SKM-1 treated with dmso at 0.1 percent for 144 hours (cell line): ENCODE data around the gene LNX2.

Experiments used
- DNase-seq: peaks from one replicate; lab custom pipeline; 2025; ENCODE audit not compliant: unreplicated experiment; lab: John Stamatoyannopoulos, UW

LNX2 gene

GRCh38 chr13:27510082-27510481, 110.2 kb downstream of the LNX2 start:
- no peak for DNase-seq

- DNase-seq = no peak
These were observed 111.5 kb downstream of the LNX2 start for GRCh38 chr13:27508802-27509201.

DNA sequence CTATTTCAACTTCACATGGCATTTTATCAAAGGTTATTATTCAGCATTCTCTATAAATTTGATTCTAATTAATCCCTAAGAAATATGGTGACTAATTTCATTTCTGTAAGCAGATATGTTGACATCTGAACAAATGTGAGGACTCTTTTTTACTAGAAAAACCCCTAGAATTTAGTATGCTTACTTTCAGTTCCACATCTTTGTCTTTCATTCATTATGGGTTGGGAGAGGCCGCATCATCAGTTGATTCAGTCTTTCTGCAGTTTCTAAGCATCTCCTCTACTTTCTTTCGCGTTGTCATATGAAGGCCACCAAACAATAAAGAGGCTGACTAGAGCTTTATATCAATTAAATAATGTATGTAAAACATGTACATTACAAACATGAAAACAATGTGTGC, 114.5 kb downstream of the LNX2 start:
- DNase-seq = no peak

DNA sequence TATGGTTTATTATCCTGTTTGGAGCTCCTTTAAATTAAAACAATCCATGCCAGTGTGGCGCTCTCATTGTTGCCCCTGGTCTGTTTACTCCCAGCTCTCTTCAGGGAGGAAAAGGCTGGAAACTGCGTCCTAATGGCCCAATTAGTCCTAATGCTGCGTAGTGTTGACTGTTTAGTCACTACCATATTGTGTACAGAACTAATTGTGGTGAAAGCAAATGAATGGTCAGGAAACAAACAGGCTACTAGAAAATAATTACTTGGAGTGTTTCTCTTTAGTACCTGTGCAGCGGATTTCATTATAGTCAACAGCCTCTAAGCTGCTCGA, 115.5 kb downstream of the LNX2 start:
- DNase-seq = no peak

GRCh38 chr13:27504128-27504867, 116.0 kb downstream of the LNX2 start:
- DNase-seq = no peak

GRCh38 chr13:27500806-27501534, 119.4 kb downstream of the LNX2 start:
- DNase-seq = no peak

DNA sequence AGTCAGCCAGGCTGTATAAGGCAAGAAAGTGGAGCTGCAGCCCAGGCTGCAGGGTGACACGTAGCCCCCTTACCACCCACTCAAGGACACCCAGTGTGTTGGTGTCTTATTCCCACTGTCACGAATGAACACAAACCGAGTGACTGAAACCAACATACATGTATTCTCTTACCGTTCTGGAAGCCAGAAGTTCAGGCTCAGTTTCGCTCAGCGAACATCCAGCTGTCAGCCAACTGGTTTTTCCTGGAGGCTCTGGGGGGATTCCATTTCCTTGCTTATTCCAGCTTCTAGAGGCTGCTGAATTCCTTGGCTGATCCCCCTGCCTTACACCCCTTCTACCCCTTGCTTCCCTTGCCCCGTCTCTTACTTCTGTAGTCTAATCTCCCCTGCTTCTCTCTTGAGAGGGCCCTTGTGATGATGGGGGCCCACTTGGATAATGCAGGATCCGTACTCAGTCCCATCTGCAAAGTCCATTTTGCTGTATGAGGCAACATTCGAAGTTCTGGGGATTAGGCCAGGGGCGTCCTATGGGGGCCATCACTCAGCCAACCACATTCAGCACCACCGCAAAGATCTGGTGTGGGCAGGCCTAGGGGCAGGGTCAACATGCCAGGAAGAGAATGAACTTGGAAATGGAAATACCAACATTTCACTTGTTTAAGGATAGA, 122.6 kb downstream of the LNX2 start:
- DNase-seq = no peak

DNA sequence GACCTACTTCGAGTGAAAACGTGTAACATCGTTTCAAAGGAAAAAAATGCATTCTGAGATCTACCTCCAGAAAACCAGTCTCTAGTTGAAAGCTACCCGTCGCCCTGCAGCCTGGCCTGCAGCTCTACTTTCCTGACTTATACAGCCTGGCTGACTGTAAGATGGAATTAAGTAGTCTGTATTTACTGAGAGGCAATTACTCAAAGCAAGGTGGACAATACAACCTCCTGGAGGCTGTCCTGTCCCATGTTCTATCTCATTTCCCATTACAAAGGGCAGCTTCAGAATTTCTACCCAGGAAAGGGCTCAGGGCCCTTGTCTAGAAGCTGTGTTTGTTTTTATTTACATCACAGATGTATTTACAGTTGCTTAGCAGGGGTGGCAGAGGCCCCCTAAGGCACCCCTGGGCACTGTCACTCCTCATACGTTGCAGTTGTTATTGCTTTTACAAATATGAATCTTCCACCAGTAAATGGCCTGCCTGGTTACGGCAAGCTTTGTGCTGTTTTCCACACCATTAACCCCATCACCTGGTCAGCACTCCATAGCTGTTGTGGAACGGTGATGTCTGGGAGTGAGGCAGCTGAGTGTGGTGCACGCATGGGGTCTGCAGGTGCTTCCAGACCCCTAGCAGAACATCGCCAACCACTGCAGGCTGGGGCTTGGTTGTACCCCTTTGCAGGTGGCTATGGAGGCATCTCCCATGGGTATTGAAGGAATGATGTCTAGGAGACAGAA, 123.6 kb downstream of the LNX2 start:
- no peak for DNase-seq

DNA sequence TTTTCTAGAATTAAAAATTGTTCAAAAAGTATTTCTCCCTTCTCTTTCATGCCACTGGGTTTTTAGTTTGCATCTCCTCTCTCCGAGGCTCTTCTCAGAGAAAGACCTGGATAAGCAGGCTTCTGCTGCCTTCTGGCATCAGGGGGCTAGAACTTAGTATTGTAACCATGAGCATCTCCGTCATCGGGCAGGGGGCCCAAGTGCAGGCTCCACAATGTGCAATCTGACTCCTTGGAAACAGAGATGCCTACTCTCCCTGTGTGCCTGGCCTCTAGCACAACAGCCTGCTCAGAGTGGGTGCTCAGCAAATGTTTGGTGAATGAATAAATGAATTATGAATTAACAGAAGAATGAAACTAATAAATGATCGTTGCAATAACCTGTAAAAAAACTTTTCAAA, 124.3 kb downstream of the LNX2 start:
- no peak for DNase-seq
